Esophagus squamous epithelium (tissue), 5 donors: ENCODE measurements around the gene SRRM4. TPM values are rescaled to one million over a fixed set of nuclear protein-coding genes. Genes with fewer than 3 reads are reported as not detected.
"Not testable (repeated sequence)": the region's sequence is repeated elsewhere in the genome, so short reads cannot be mapped to it uniquely, and the experiment has no call there.

Source experiments
- DNase-seq: peaks from one replicate; lab custom pipeline; 2025; lab: John Stamatoyannopoulos, UW
- H3K27ac ChIP-seq, 4 donors: fragments of 200-600 bp; sonication (generic); one replicate each; pipeline ENCODE4 v1.5.1; 2016 to 2019; ENCODE audit warnings: mild to moderate bottlenecking in 1 of 4
- H3K27me3 ChIP-seq, 4 donors: fragments of 200-600 bp; sonication (generic); 1 replicate in 3 of 4; 2 replicates in 1 of 4; pipeline versions ENCODE4 v1.5.1 to v1.6.0; 2017 to 2021; ENCODE audit warnings: antibody characterized with exemption in 1 of 4
- H3K36me3 ChIP-seq, 3 donors: fragments of 200-600 bp; sonication (generic); one replicate each; pipeline ENCODE4 v1.5.1; 2016 to 2019
- H3K4me1 ChIP-seq, 3 donors: fragments of 200-600 bp; sonication (generic); one replicate each; pipeline ENCODE4 v1.5.1; 2017 to 2019
- H3K4me3 ChIP-seq, 4 donors: fragments of 200-600 bp; sonication (generic); 1 replicate in 3 of 4; 2 replicates in 1 of 4; pipeline ENCODE4 v1.5.1; 2016 to 2019; ENCODE audit warnings: mild to moderate bottlenecking in 2 of 4, moderate library complexity in 1 of 4
- H3K9me3 ChIP-seq, 3 donors: fragments of 200-600 bp; sonication (generic); one replicate each; pipeline ENCODE4 v1.5.1; 2016 to 2019
- CTCF ChIP-seq, 6 experiments: fragments of 450-650 bp in 4 of 6; fragments of 200-600 bp in 2 of 6; sonication (generic) in 2 of 6; IDR thresholded peaks; one replicate each; pipeline ENCODE4 v1.5.1; 2016 to 2019; ENCODE audit warnings: antibody characterized with exemption in 6 of 6, mild to moderate bottlenecking in 4 of 6, moderate library complexity in 4 of 6
- POLR2A ChIP-seq, 4 donors: fragments of 450-650 bp; IDR thresholded peaks; one replicate each; pipeline ENCODE4 v1.6.1; 2017; ENCODE audit warnings: antibody characterized with exemption in 4 of 4, mild to moderate bottlenecking in 4 of 4, moderate library complexity in 3 of 4
- WGBS, 2 donors: methylation state at CpG; one replicate each; pipeline ENCODE4 v1.1.5; 2018; 5-methylcytosine and 5-hydroxymethylcytosine counted together
- intact Hi-C: fragments of 100-400 bp; cut with DNase I; formaldehyde crosslinking; loops from one replicate; pipeline ENCODE4 v1.15.0; 2022
- total RNA-seq, 4 donors: library from RNA; depleted of rRNA; stranded (reverse); fragments of >200 nt; gene quantifications; one replicate each; pipeline ENCODE4 v1.1.0, GENCODE V29; 2016
- donor health status: DM: yes; HTN: yes; CAD: no.

The SRRM4 gene
- total RNA-seq, 4 donors from 2014 or later = not detected

GRCh38 chr12:119100933-119101332 is 119.6 kb downstream of the SRRM4 start:
- no peak for DNase-seq
- Histone ChIP-seq H3K27ac (no peak overlapping the region), H3K4me1 (no peaks in the 10 kb centered on the region), H3K9me3 (no peaks in the 10 kb centered on the region), H3K27me3 (peaks cover 0 to 3% (median 0%) of the 10 kb centered on the region in 4 donors), H3K4me3 (no peak overlapping the region), H3K36me3 (no peaks in the 10 kb centered on the region)
- TF ChIP-seq POLR2A (IDR thresholded peaks at IDR 0.05) (no peak), CTCF (IDR thresholded peaks at IDR 0.05) (no peak)
- 22 to 71% methylated on average over 1 to 3 of the region's 3 CpGs for WGBS, 2 donors
- intact Hi-C loops = no loop called here

GRCh38 chr12:119102274-119102673 is 120.9 kb downstream of the SRRM4 start:
- Histone ChIP-seq H3K27ac (no peak overlapping the region), H3K4me3 (no peak overlapping the region), H3K4me1 (no peaks in the 10 kb centered on the region), H3K27me3 (no peaks in the 10 kb centered on the region), H3K9me3 (no peaks in the 10 kb centered on the region), H3K36me3 (no peaks in the 10 kb centered on the region)
- intact Hi-C loops = no loop called here
- 43 to 64% methylated on average over 4 of the region's 4 CpGs for WGBS, 2 donors
- DNase-seq = no peak
- TF ChIP-seq POLR2A (IDR thresholded peaks at IDR 0.05) (no peak), CTCF (IDR thresholded peaks at IDR 0.05) (no peak)

- intact Hi-C loops = no loop called here
Measured at GRCh38 chr12:119102714-119103113, 121.4 kb downstream of the SRRM4 start.

GRCh38 chr12:119104969-119105368 is 123.6 kb downstream of the SRRM4 start:
- H3K9me3 ChIP-seq, H3K4me3 ChIP-seq, H3K27me3 ChIP-seq, H3K36me3 ChIP-seq, intact Hi-C loops, H3K4me1 ChIP-seq, DNase-seq, H3K27ac ChIP-seq: not testable (repeated sequence)
- WGBS, 2 donors = 63 to 94% methylated on average over 4 of the region's 4 CpGs

More at GRCh38 chr12:119102714-119103113, 121.4 kb downstream of the SRRM4 start:
- no peak overlapping the region for H3K4me3 ChIP-seq
- H3K27me3 ChIP-seq = no peaks in the 10 kb centered on the region
- 25 to 27% methylated on average over 1 of the region's 1 CpG for WGBS, 2 donors
- no peaks in the 10 kb centered on the region for H3K36me3 ChIP-seq
- DNase-seq = no peak
- no peaks in the 10 kb centered on the region for H3K9me3 ChIP-seq
- no peaks in the 10 kb centered on the region for H3K4me1 ChIP-seq
- TF ChIP-seq CTCF (IDR thresholded peaks at IDR 0.05) (no peak), POLR2A (IDR thresholded peaks at IDR 0.05) (no peak)
- H3K27ac ChIP-seq = no peak overlapping the region

- TF ChIP-seq POLR2A (IDR thresholded peaks at IDR 0.05) (no peak), CTCF (IDR thresholded peaks at IDR 0.05) (no peak)
- 81 to 84% methylated on average over 9 of the region's 9 CpGs for WGBS, 2 donors
- intact Hi-C loops = no loop called here
Measured at GRCh38 chr12:119113496-119113986, 132.2 kb downstream of the SRRM4 start.

GRCh38 chr12:119114294-119114693 is 133.0 kb downstream of the SRRM4 start:
- TF ChIP-seq POLR2A (IDR thresholded peaks at IDR 0.05) (no peak), CTCF (IDR thresholded peaks at IDR 0.05) (no peak)
- DNase-seq = no peak
- Histone ChIP-seq H3K4me3 (no peak overlapping the region), H3K36me3 (no peaks in the 10 kb centered on the region), H3K9me3 (no peaks in the 10 kb centered on the region), H3K27ac (no peak overlapping the region), H3K4me1 (peaks cover 0 to 12% (median 6%) of the 10 kb centered on the region in 3 donors), H3K27me3 (peaks cover 0 to 4% (median 0%) of the 10 kb centered on the region in 4 donors)
- 70 to 71% methylated on average over 3 of the region's 3 CpGs for WGBS, 2 donors
- intact Hi-C loops = no loop called here

More at GRCh38 chr12:119113496-119113986, 132.2 kb downstream of the SRRM4 start:
- Histone ChIP-seq H3K27ac (no peak overlapping the region), H3K4me1 (peaks cover 0 to 12% (median 6%) of the 10 kb centered on the region in 3 donors), H3K36me3 (no peaks in the 10 kb centered on the region), H3K4me3 (no peak overlapping the region), H3K27me3 (peaks cover 0 to 4% (median 0%) of the 10 kb centered on the region in 4 donors), H3K9me3 (no peaks in the 10 kb centered on the region)
- no peak for DNase-seq
